Measurements from ENCODE around the gene ODR4.
"Not testable (repeated sequence)": the region's sequence is repeated elsewhere in the genome, so short reads cannot be mapped to it uniquely, and the experiment has no call there.

Gene ODR4

GRCh38 chr1:186456729-186457255 lies 81.2 kb downstream of the ODR4 start:
- H3K27me3 ChIP-seq (ENCODE audit: insufficient read depth, low read length), result no peaks in the 10 kb centered on the region
- H3K36me3 ChIP-seq (ENCODE audit: insufficient read depth, low read length), result no peaks in the 10 kb centered on the region
- H3K27ac ChIP-seq (ENCODE audit: low read depth, low read length), result no peak overlapping the region
- H2AFZ ChIP-seq (ENCODE audit: low read length, unreplicated experiment), result no peak overlapping the region
- no peaks in the 10 kb centered on the region for H3K79me2 ChIP-seq (ENCODE audit: control insufficient read depth, insufficient read depth, low read length, unreplicated experiment)
- H3K4me1 ChIP-seq (ENCODE audit: control insufficient read depth, insufficient read depth, low read length, unreplicated experiment), result no peaks in the 10 kb centered on the region
- H3K4me3 ChIP-seq (ENCODE audit: low read depth, low read length), result no peak overlapping the region

- H3K27ac ChIP-seq (ENCODE audit: low read depth, low read length); H2AFZ ChIP-seq (ENCODE audit: low read length, unreplicated experiment); H3K4me1 ChIP-seq (ENCODE audit: control insufficient read depth, insufficient read depth, low read length, unreplicated experiment); H3K27me3 ChIP-seq (ENCODE audit: insufficient read depth, low read length); H3K36me3 ChIP-seq (ENCODE audit: insufficient read depth, low read length); H3K4me3 ChIP-seq (ENCODE audit: low read depth, low read length); H3K79me2 ChIP-seq (ENCODE audit: control insufficient read depth, insufficient read depth, low read length, unreplicated experiment): not testable (repeated sequence)
These were observed 83.5 kb downstream of the ODR4 start for GRCh38 chr1:186459161-186459560.

- Histone ChIP-seq H3K4me1 (ENCODE audit: control insufficient read depth, insufficient read depth, low read length, unreplicated experiment) (no peaks in the 10 kb centered on the region), H3K27me3 (ENCODE audit: insufficient read depth, low read length) (no peaks in the 10 kb centered on the region), H2AFZ (ENCODE audit: low read length, unreplicated experiment) (no peak within 1 kb of the TSS), H3K79me2 (ENCODE audit: control insufficient read depth, insufficient read depth, low read length, unreplicated experiment) (no peaks in the 10 kb centered on the region), H3K4me3 (ENCODE audit: low read depth, low read length) (no peak within 1 kb of the TSS), H3K36me3 (ENCODE audit: insufficient read depth, low read length) (no peaks in the 10 kb centered on the region), H3K27ac (ENCODE audit: low read depth, low read length) (no peak within 1 kb of the TSS)
These were observed 85.4 kb downstream of the ODR4 start, which contains the start of gene PDC for GRCh38 chr1:186461014-186461413. Gene PDC, minus strand, starts transcription at chr1:186461114. Its CDS starts 11,655 bp downstream, at chr1:186449459.

- Histone ChIP-seq H3K27ac (ENCODE audit: low read depth, low read length) (no peak overlapping the region), H2AFZ (ENCODE audit: low read length, unreplicated experiment) (no peak overlapping the region), H3K27me3 (ENCODE audit: insufficient read depth, low read length) (no peaks in the 10 kb centered on the region), H3K4me3 (ENCODE audit: low read depth, low read length) (no peak overlapping the region), H3K79me2 (ENCODE audit: control insufficient read depth, insufficient read depth, low read length, unreplicated experiment) (no peaks in the 10 kb centered on the region), H3K36me3 (ENCODE audit: insufficient read depth, low read length) (no peaks in the 10 kb centered on the region), H3K4me1 (ENCODE audit: control insufficient read depth, insufficient read depth, low read length, unreplicated experiment) (no peaks in the 10 kb centered on the region)
These were observed 87.9 kb downstream of the ODR4 start for GRCh38 chr1:186463511-186463910.

- no peaks in the 10 kb centered on the region for H3K27me3 ChIP-seq (ENCODE audit: insufficient read depth, low read length)
- H3K27ac ChIP-seq (ENCODE audit: low read depth, low read length), result no peak overlapping the region
These were observed 88.3 kb downstream of the ODR4 start for GRCh38 chr1:186463926-186464325.

GRCh38 chr1:186465491-186465890 lies 89.9 kb downstream of the ODR4 start:
- H2AFZ ChIP-seq (ENCODE audit: low read length, unreplicated experiment); H3K27me3 ChIP-seq (ENCODE audit: insufficient read depth, low read length); H3K4me1 ChIP-seq (ENCODE audit: control insufficient read depth, insufficient read depth, low read length, unreplicated experiment); H3K36me3 ChIP-seq (ENCODE audit: insufficient read depth, low read length); H3K4me3 ChIP-seq (ENCODE audit: low read depth, low read length); H3K27ac ChIP-seq (ENCODE audit: low read depth, low read length); H3K79me2 ChIP-seq (ENCODE audit: control insufficient read depth, insufficient read depth, low read length, unreplicated experiment): not testable (repeated sequence)

More at GRCh38 chr1:186463926-186464325, 88.3 kb downstream of the ODR4 start:
- no peak overlapping the region for H2AFZ ChIP-seq (ENCODE audit: low read length, unreplicated experiment)
- H3K36me3 ChIP-seq (ENCODE audit: insufficient read depth, low read length), result no peaks in the 10 kb centered on the region
- no peak overlapping the region for H3K4me3 ChIP-seq (ENCODE audit: low read depth, low read length)
- H3K4me1 ChIP-seq (ENCODE audit: control insufficient read depth, insufficient read depth, low read length, unreplicated experiment), result no peaks in the 10 kb centered on the region
- no peaks in the 10 kb centered on the region for H3K79me2 ChIP-seq (ENCODE audit: control insufficient read depth, insufficient read depth, low read length, unreplicated experiment)

GRCh38 chr1:186465946-186466345 lies 90.3 kb downstream of the ODR4 start:
- Histone ChIP-seq H3K36me3 (ENCODE audit: insufficient read depth, low read length) (no peaks in the 10 kb centered on the region), H2AFZ (ENCODE audit: low read length, unreplicated experiment) (no peak overlapping the region), H3K27ac (ENCODE audit: low read depth, low read length) (no peak overlapping the region)

More at GRCh38 chr1:186465946-186466345, 90.3 kb downstream of the ODR4 start:
- H3K4me1 ChIP-seq (ENCODE audit: control insufficient read depth, insufficient read depth, low read length, unreplicated experiment), result no peaks in the 10 kb centered on the region
- no peaks in the 10 kb centered on the region for H3K27me3 ChIP-seq (ENCODE audit: insufficient read depth, low read length)
- no peaks in the 10 kb centered on the region for H3K79me2 ChIP-seq (ENCODE audit: control insufficient read depth, insufficient read depth, low read length, unreplicated experiment)
- no peak overlapping the region for H3K4me3 ChIP-seq (ENCODE audit: low read depth, low read length)

Data from ACC112 (cell line).